OCI-LY1 (cell line): ENCODE data around the gene MYH7B.

Experiments used
- CTCF ChIP-seq: fragments of 200-600 bp; sonication (generic), shearing (Covaris generic); IDR thresholded peaks from 2 replicates; pipeline ENCODE4 v1.5.1; 2017; ENCODE audit warnings: mild to moderate bottlenecking, antibody characterized with exemption, low read length, moderate library complexity, mixed read lengths
- EZH2 ChIP-seq: fragments of 200-600 bp; sonication (generic), shearing (Covaris generic); IDR thresholded peaks from 2 replicates; pipeline ENCODE4 v1.8.0; 2017; ENCODE audit warnings: borderline replicate concordance, mixed run types, mild to moderate bottlenecking, antibody characterized with exemption, low read length, moderate library complexity, mixed read lengths

GRCh38 chr20:34989670-34990069 is 34.0 kb downstream of the MYH7B start:
- TF ChIP-seq CTCF (no peak), EZH2 (no peak)
